Stomach (tissue), 4 donors: ENCODE data around the gene MINPP1.

Experiments
- CTCF ChIP-seq, 7 experiments: fragments of 450-650 bp in 4 of 7; fragments of 200-600 bp in 3 of 7; sonication (generic) in 3 of 7; IDR thresholded peaks; one replicate each; pipeline ENCODE4 v1.5.1; 2016 to 2019; ENCODE audit warnings: antibody characterized with exemption in 7 of 7, control low read depth in 2 of 7, mild to moderate bottlenecking in 1 of 7
- POLR2A ChIP-seq, 4 donors: fragments of 450-650 bp; IDR thresholded peaks; one replicate each; pipeline ENCODE4 v1.6.1; 2016; ENCODE audit warnings: antibody characterized with exemption in 4 of 4, control low read depth in 2 of 4, mild to moderate bottlenecking in 1 of 4, moderate library complexity in 1 of 4

DNA sequence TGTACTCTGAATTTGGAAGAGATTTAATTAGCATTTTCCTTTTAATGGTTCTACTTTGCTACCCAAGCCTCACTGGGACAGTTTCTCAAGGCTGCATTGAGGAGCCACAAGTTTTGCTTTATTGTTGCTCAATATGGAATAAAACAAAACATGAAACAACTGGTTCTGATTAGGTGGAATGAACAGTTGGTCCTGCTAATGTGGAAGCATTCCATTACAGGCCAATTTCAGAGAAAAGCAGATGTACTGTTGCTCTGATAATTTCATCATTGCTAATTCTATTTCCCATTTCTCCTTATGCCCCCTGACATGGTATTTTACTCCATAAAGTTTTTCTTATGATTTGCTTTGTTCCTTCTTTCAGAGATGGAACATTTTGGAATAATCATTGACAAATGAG is 89.0 kb downstream of the MINPP1 start:
- no peak for TF ChIP-seq CTCF (IDR thresholded peaks at IDR 0.05)
- no peak for TF ChIP-seq POLR2A (IDR thresholded peaks at IDR 0.05)
